WTC11 (cell line): ENCODE measurements around the gene TRNAU1AP. TPM values are rescaled to one million over a fixed set of nuclear protein-coding genes. Genes with fewer than 3 reads are reported as not detected.
"Not testable (repeated sequence)": the region's sequence is repeated elsewhere in the genome, so short reads cannot be mapped to it uniquely, and the experiment has no call there.

Experiments
- ATAC-seq: fragments of 200-7000 bp; cut with Tn5 transposase; 2 replicates; pipeline ENCODE4 v1.10.0; 2021; ENCODE audit warnings: mild to moderate bottlenecking, moderate library complexity
- CTCF ChIA-PET: fragments of 300-600 bp; sonication (Branson Sonifier 250); formaldehyde crosslinking; loops from one replicate; lab custom pipeline; 2021; ENCODE audit warnings: antibody characterized with exemption; lab: Charles Lee
- POLR2A ChIA-PET: fragments of 350-600 bp; sonication (Branson Sonifier 250); formaldehyde crosslinking; loops from one replicate; lab custom pipeline; 2021; ENCODE audit warnings: antibody characterized with exemption; lab: Charles Lee
- DNase-seq: peaks from one replicate; pipeline ENCODE4 v3.0.0; 2021; ENCODE audit warnings: low spot score
- H3K27ac Mint-ChIP-seq: 2 replicates; pipeline ENCODE4 v1.8.0; 2021; ENCODE audit warnings: mixed read lengths
- H3K27me3 Mint-ChIP-seq: 2 replicates; pipeline ENCODE4 v1.8.0; 2021; ENCODE audit warnings: low read depth, mild to moderate bottlenecking, moderate library complexity, mixed read lengths
- H3K36me3 Mint-ChIP-seq: 2 replicates; pipeline ENCODE4 v1.8.0; 2021; ENCODE audit warnings: mixed read lengths
- H3K4me1 Mint-ChIP-seq: 2 replicates; pipeline ENCODE4 v1.8.0; 2022; ENCODE audit warnings: mixed read lengths
- H3K4me3 Mint-ChIP-seq: 2 replicates; pipeline ENCODE4 v1.8.0; 2021; ENCODE audit warnings: mild to moderate bottlenecking, moderate library complexity, mixed read lengths
- H3K9me3 Mint-ChIP-seq: 2 replicates; pipeline ENCODE4 v1.8.0; 2021; ENCODE audit warnings: mixed read lengths
- FOXJ3 ChIP-seq: sonication (generic); formaldehyde crosslinking; IDR thresholded peaks from 2 replicates; pipeline ENCODE4 v1.9.0; 2021; ENCODE audit warnings: missing genetic modification reagents, mild to moderate bottlenecking, borderline replicate concordance
- GABPB1 ChIP-seq: sonication (generic); formaldehyde crosslinking; IDR thresholded peaks from 2 replicates; pipeline ENCODE4 v1.8.1; 2023; ENCODE audit warnings: mild to moderate bottlenecking, missing genetic modification reagents
- SMAD4 ChIP-seq: sonication (generic); formaldehyde crosslinking; IDR thresholded peaks from 2 replicates; pipeline ENCODE4 v1.8.0; 2022; ENCODE audit warnings: mild to moderate bottlenecking, missing genetic modification reagents
- ZBTB21 ChIP-seq: sonication (generic); formaldehyde crosslinking; IDR thresholded peaks from 2 replicates; pipeline ENCODE4 v1.8.1; 2023; ENCODE audit warnings: mild to moderate bottlenecking, missing genetic modification reagents, borderline replicate concordance
- ZNF263 ChIP-seq: sonication (generic); formaldehyde crosslinking; IDR thresholded peaks from 2 replicates; pipeline ENCODE4 v1.8.1; 2022; ENCODE audit warnings: low read depth, mild to moderate bottlenecking, moderate library complexity, missing genetic modification reagents
- ZNF317 ChIP-seq: sonication (generic); formaldehyde crosslinking; IDR thresholded peaks from 2 replicates; pipeline ENCODE4 v1.8.1; 2023; ENCODE audit warnings: low read depth, mild to moderate bottlenecking, moderate library complexity, missing genetic modification reagents, borderline replicate concordance
- total RNA-seq: library from RNA; stranded (reverse); gene quantifications from 3 replicates; pipeline ENCODE4 v1.2.3, GENCODE V29; 2021
- TF ChIP-seq, protein P1 (sequence below): fragments of 250-450 bp; sonication (Bioruptor Pico); IDR thresholded peaks from 2 replicates; pipeline ENCODE4 v1.9.0; 2021; ENCODE audit warnings: mild to moderate bottlenecking, borderline replicate concordance
- TF ChIP-seq, protein P2 (sequence below): sonication (generic); formaldehyde crosslinking; IDR thresholded peaks from 2 replicates; pipeline ENCODE4 v1.8.1; 2023; ENCODE audit warnings: mild to moderate bottlenecking, missing genetic modification reagents
- TF ChIP-seq, protein P3 (sequence below): sonication (generic); formaldehyde crosslinking; conservative IDR thresholded peaks from 2 replicates; pipeline ENCODE4 v1.8.1; 2022; ENCODE audit warnings: mild to moderate bottlenecking, missing genetic modification reagents
- TF ChIP-seq, protein P4 (sequence below): sonication (generic); formaldehyde crosslinking; IDR thresholded peaks from 2 replicates; pipeline ENCODE4 v1.8.0; 2023; ENCODE audit warnings: missing genetic modification reagents, mild to moderate bottlenecking, borderline replicate concordance

The TRNAU1AP gene
- total RNA-seq, 1 experiment from 2014 or later = 30.4 TPM

DNA sequence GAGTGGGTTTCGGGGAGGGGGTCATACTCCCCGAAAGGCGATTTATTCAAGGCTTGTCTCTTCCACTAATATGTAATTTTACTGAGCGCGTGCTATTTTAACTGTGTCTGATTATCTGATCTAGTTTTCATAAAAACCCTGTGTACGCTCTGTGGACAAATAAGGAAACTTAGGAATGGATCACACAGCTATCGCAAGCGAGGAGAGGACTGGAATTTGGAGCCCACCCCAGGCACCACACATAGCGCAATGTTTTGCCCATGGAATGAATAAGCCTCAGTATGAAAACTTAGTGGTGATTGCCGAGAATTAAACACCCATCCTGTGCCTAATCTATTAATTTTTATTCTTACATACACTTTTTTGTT, 29.3 kb downstream of the TRNAU1AP start (continued):
- TF ChIP-seq ZNF263 (CRISPR knock-in tag) (no peak), GABPB1 (CRISPR knock-in tag) (no peak), FOXJ3 (no peak), ZBTB21 (no peak)
- TF ChIP-seq, protein P1, sequence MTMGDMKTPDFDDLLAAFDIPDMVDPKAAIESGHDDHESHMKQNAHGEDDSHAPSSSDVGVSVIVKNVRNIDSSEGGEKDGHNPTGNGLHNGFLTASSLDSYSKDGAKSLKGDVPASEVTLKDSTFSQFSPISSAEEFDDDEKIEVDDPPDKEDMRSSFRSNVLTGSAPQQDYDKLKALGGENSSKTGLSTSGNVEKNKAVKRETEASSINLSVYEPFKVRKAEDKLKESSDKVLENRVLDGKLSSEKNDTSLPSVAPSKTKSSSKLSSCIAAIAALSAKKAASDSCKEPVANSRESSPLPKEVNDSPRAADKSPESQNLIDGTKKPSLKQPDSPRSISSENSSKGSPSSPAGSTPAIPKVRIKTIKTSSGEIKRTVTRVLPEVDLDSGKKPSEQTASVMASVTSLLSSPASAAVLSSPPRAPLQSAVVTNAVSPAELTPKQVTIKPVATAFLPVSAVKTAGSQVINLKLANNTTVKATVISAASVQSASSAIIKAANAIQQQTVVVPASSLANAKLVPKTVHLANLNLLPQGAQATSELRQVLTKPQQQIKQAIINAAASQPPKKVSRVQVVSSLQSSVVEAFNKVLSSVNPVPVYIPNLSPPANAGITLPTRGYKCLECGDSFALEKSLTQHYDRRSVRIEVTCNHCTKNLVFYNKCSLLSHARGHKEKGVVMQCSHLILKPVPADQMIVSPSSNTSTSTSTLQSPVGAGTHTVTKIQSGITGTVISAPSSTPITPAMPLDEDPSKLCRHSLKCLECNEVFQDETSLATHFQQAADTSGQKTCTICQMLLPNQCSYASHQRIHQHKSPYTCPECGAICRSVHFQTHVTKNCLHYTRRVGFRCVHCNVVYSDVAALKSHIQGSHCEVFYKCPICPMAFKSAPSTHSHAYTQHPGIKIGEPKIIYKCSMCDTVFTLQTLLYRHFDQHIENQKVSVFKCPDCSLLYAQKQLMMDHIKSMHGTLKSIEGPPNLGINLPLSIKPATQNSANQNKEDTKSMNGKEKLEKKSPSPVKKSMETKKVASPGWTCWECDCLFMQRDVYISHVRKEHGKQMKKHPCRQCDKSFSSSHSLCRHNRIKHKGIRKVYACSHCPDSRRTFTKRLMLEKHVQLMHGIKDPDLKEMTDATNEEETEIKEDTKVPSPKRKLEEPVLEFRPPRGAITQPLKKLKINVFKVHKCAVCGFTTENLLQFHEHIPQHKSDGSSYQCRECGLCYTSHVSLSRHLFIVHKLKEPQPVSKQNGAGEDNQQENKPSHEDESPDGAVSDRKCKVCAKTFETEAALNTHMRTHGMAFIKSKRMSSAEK = no peak
- TF ChIP-seq, protein P2, sequence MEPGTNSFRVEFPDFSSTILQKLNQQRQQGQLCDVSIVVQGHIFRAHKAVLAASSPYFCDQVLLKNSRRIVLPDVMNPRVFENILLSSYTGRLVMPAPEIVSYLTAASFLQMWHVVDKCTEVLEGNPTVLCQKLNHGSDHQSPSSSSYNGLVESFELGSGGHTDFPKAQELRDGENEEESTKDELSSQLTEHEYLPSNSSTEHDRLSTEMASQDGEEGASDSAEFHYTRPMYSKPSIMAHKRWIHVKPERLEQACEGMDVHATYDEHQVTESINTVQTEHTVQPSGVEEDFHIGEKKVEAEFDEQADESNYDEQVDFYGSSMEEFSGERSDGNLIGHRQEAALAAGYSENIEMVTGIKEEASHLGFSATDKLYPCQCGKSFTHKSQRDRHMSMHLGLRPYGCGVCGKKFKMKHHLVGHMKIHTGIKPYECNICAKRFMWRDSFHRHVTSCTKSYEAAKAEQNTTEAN = no peak

DNA sequence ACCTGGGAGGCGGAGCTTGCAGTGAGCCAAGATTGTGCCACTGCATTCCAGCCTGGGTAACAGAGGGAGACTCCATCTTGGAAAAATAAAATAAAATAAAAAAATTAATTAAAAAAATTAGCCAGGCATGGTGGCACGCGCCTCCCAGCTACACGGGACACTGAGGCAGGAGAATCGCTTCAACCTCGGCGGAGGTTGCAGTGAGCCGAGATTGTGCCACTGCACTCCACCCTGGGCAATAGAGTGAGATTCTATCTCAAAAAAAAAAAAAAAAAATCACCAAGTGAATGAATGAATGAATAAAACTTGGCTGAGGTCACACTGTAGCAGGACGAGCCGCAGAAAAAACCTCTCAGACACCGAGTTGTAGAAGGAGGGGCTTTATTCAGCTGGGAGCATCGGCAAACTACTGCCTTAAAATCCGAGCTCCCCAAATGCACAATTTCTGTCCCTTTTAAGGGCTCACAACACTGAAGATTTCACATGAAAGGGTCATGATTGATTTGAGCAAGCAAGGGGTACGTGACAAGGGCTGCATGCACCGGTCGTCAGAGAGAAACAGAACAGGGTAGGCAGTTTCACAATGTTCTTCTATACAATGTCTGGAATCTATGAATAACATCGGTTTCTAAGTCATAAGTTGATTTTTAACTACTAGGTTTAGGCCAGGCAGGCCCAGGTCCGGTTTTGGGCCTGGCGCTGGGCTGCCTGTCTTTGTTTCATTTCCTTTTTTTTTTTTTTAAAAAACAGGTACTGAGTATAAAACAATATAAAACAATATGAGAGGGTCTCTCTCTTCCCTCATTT, 33.9 kb downstream of the TRNAU1AP start:
- ATAC-seq, H3K27ac Mint-ChIP-seq, CTCF ChIA-PET, H3K36me3 Mint-ChIP-seq, H3K9me3 Mint-ChIP-seq, H3K27me3 Mint-ChIP-seq, DNase-seq, POLR2A ChIA-PET, H3K4me3 Mint-ChIP-seq: not testable (repeated sequence)
- H3K4me1 Mint-ChIP-seq = peaks cover 17% of the 10 kb centered on the region

DNA sequence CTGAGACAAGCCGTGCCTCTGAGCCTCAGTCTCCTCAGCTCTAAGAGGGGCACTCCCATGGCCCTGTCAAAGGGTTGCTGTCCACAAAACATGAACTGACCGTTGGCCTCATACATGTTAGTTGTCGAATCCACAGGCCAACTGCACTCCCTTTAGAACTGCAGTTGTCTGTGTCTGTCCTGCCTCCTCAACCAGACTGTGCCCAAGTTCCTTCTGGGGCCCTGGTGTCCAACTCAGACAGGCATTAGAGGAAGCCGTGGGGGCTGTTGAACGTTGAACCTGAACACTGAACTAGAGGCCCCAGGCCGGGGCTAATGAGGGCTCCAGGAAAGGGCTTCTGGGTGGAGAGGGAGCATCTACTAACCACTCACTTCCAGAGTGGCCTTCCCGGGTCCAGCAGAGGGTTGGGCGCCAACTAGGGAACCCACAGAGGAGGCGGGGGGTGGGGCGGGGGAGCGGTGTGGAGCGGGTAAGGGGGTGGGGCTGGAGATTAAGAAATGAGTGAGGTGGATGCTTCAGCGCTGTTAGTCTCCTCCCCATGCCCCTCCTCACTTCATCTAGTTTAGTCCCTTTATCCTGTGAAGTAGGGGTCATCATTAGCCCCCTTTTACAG, 38.9 kb downstream of the TRNAU1AP start, which contains the start of gene RAB42:
RAB42 (plus strand) TSS at position 558 of the 613 bp plus-strand sequence. CDS start 247 bp downstream, outside the sequence.
- H3K4me1 Mint-ChIP-seq = peaks cover 43% of the 10 kb centered on the region
- ChIA-PET POLR2A (interaction anchor here (0.6 to 1.6 kb wide), 2 partner anchors 10 to 51 kb away, joined by 3 to 8 read pairs; partner anchors contain the start of gene TAF12), CTCF (interaction anchor here (0.6 to 1.0 kb wide), 2 partner anchors 75 to 80 kb away, joined by 3 read pairs; no protein-coding TSS in a partner anchor)
- DNase-seq = peak; percentile 48
- H3K4me3 Mint-ChIP-seq = peak within 1 kb of the TSS; percentile 82
- TF ChIP-seq ZNF317 (CRISPR knock-in tag) (no peak), SMAD4 (no peak)
- TF ChIP-seq, protein P1 = no peak
- TF ChIP-seq, protein P3, sequence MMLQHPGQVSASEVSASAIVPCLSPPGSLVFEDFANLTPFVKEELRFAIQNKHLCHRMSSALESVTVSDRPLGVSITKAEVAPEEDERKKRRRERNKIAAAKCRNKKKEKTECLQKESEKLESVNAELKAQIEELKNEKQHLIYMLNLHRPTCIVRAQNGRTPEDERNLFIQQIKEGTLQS = no peak
- TF ChIP-seq, protein P4, sequence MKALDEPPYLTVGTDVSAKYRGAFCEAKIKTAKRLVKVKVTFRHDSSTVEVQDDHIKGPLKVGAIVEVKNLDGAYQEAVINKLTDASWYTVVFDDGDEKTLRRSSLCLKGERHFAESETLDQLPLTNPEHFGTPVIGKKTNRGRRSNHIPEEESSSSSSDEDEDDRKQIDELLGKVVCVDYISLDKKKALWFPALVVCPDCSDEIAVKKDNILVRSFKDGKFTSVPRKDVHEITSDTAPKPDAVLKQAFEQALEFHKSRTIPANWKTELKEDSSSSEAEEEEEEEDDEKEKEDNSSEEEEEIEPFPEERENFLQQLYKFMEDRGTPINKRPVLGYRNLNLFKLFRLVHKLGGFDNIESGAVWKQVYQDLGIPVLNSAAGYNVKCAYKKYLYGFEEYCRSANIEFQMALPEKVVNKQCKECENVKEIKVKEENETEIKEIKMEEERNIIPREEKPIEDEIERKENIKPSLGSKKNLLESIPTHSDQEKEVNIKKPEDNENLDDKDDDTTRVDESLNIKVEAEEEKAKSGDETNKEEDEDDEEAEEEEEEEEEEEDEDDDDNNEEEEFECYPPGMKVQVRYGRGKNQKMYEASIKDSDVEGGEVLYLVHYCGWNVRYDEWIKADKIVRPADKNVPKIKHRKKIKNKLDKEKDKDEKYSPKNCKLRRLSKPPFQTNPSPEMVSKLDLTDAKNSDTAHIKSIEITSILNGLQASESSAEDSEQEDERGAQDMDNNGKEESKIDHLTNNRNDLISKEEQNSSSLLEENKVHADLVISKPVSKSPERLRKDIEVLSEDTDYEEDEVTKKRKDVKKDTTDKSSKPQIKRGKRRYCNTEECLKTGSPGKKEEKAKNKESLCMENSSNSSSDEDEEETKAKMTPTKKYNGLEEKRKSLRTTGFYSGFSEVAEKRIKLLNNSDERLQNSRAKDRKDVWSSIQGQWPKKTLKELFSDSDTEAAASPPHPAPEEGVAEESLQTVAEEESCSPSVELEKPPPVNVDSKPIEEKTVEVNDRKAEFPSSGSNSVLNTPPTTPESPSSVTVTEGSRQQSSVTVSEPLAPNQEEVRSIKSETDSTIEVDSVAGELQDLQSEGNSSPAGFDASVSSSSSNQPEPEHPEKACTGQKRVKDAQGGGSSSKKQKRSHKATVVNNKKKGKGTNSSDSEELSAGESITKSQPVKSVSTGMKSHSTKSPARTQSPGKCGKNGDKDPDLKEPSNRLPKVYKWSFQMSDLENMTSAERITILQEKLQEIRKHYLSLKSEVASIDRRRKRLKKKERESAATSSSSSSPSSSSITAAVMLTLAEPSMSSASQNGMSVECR = no peak
- peaks cover 15% of the 10 kb centered on the region for H3K27me3 Mint-ChIP-seq
- peak; percentile 67 for ATAC-seq
- H3K9me3 Mint-ChIP-seq = no peaks in the 10 kb centered on the region
- H3K27ac Mint-ChIP-seq = peak within 1 kb of the TSS; percentile 70; the same call in 1 of the 2 replicates
- H3K36me3 Mint-ChIP-seq = no peaks in the 10 kb centered on the region
